LNCAP (cell line): Measurements from ENCODE around the gene CXCL12.

Experiments
- CTCF ChIP-seq: fragments of 450-650 bp; IDR thresholded peaks from 2 replicates; pipeline ENCODE4 v1.5.1; 2017; ENCODE audit warnings: mild to moderate bottlenecking

Gene CXCL12

GRCh38 chr10:44373341-44373995 is 11.4 kb downstream of the CXCL12 start:
- no peak for TF ChIP-seq CTCF

- TF ChIP-seq CTCF, result no peak
These were observed 12.7 kb downstream of the CXCL12 start for GRCh38 chr10:44372181-44372580.

- TF ChIP-seq CTCF, result no peak
These were observed 14.1 kb downstream of the CXCL12 start for GRCh38 chr10:44370731-44371248.

GRCh38 chr10:44369854-44370253 is 15.0 kb downstream of the CXCL12 start:
- no peak for TF ChIP-seq CTCF

GRCh38 chr10:44369296-44369695 is 15.6 kb downstream of the CXCL12 start:
- TF ChIP-seq CTCF, result no peak

- TF ChIP-seq CTCF, result no peak
These were observed 16.3 kb downstream of the CXCL12 start for GRCh38 chr10:44368637-44369036.

GRCh38 chr10:44366941-44367630 is 17.8 kb downstream of the CXCL12 start:
- TF ChIP-seq CTCF, result no peak
